Gastroesophageal sphincter (tissue), 4 donors: ENCODE data around the gene TMEM245. TPM values are rescaled to one million over a fixed set of nuclear protein-coding genes. Genes with fewer than 3 reads are reported as not detected.

ENCODE experiments used
- ATAC-seq: fragments of 150-250 bp; one replicate; pipeline ENCODE4 v1.9.1; 2016; ENCODE audit warnings: mild to moderate bottlenecking, moderate library complexity
- H3K27ac ChIP-seq, 4 donors: fragments of 200-600 bp; sonication (generic) in 3 of 4; 1 replicate in 3 of 4; 2 replicates in 1 of 4; pipeline ENCODE4 v1.5.1; 2016 to 2019
- H3K27me3 ChIP-seq: fragments of 200-600 bp; sonication (generic); one replicate; pipeline ENCODE4 v1.5.1; 2019
- H3K36me3 ChIP-seq, 2 donors: fragments of 200-600 bp; sonication (generic); one replicate each; pipeline ENCODE4 v1.5.1; 2019; ENCODE audit warnings: control low read depth in 1 of 2
- H3K4me1 ChIP-seq, 3 donors: fragments of 200-600 bp; sonication (generic); 1 replicate in 2 of 3; 2 replicates in 1 of 3; pipeline ENCODE4 v1.5.1; 2016 to 2019; ENCODE audit warnings: control low read depth in 2 of 3
- H3K4me3 ChIP-seq, 2 donors: fragments of 200-600 bp; sonication (generic); one replicate each; pipeline ENCODE4 v1.5.1; 2019; ENCODE audit warnings: mild to moderate bottlenecking in 1 of 2, moderate library complexity in 1 of 2
- H3K9me3 ChIP-seq, 3 donors: fragments of 200-600 bp; sonication (generic); one replicate each; pipeline ENCODE4 v1.5.1; 2017 to 2019; ENCODE audit warnings: control low read depth in 2 of 3
- EP300 ChIP-seq: sonication (generic); formaldehyde crosslinking; IDR thresholded peaks from one replicate; pipeline ENCODE4 v1.6.1; 2017; ENCODE audit warnings: antibody characterized with exemption, mild to moderate bottlenecking
- POLR2A ChIP-seq, 2 donors: fragments of 450-650 bp; IDR thresholded peaks; one replicate each; pipeline ENCODE4 v1.6.1; 2017; ENCODE audit warnings: antibody characterized with exemption in 2 of 2, mild to moderate bottlenecking in 2 of 2, moderate library complexity in 1 of 2
- POLR2AphosphoS5 ChIP-seq: sonication (generic); formaldehyde crosslinking; IDR thresholded peaks from one replicate; pipeline ENCODE4 v1.6.1; 2017; ENCODE audit warnings: antibody characterized with exemption
- WGBS, 2 donors: methylation state at CpG; one replicate each; pipeline ENCODE4 v1.1.5; 2018; ENCODE audit warnings: low coverage in 1 of 2; 5-methylcytosine and 5-hydroxymethylcytosine counted together
- total RNA-seq, 4 donors: library from RNA; depleted of rRNA; stranded (reverse); fragments of >200 nt; gene quantifications; one replicate each; pipeline ENCODE4 v1.1.0, GENCODE V29; 2016
- TF ChIP-seq, protein P1 (sequence below), 4 experiments: fragments of 200-600 bp in 2 of 4; fragments of 450-650 bp in 2 of 4; sonication (generic) in 1 of 4; IDR thresholded peaks; one replicate each; pipeline ENCODE4 v1.5.1; 2017 to 2019; ENCODE audit warnings: antibody characterized with exemption in 4 of 4, mild to moderate bottlenecking in 2 of 4, moderate library complexity in 2 of 4

Gene TMEM245
- total RNA-seq, 4 donors from 2014 or later = 130 to 180 (median 142) TPM

DNA sequence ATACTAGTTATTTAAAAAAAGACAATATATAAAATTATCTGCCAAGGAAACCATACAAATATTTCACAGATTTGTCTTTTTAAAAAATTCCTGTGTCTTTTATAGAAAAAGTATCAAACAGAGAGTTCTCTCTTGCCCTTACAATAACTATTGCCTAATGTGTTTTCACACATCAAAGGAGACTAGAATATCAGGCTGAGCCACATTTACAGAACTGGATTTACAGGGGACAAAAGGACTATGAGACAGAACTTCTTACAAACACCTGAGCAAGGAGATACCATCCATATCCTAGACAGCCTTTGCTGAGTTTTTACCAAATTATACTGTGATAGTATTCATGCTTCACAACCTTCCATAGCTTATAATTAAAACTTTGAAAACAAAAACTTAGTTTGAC is 34.2 kb downstream of the TMEM245 start:
- Histone ChIP-seq H3K36me3 (peaks cover 0 to 70% of the 10 kb centered on the region in 2 donors), H3K4me3 (no peak overlapping the region), H3K27ac (no peak overlapping the region), H3K4me1 (peaks cover 0 to 12% (median 0%) of the 10 kb centered on the region in 3 donors), H3K9me3 (no peaks in the 10 kb centered on the region), H3K27me3 (no peaks in the 10 kb centered on the region)
- no peak for ATAC-seq
- TF ChIP-seq EP300 = no peak
- no peak for TF ChIP-seq POLR2AphosphoS5
- TF ChIP-seq, protein P1, sequence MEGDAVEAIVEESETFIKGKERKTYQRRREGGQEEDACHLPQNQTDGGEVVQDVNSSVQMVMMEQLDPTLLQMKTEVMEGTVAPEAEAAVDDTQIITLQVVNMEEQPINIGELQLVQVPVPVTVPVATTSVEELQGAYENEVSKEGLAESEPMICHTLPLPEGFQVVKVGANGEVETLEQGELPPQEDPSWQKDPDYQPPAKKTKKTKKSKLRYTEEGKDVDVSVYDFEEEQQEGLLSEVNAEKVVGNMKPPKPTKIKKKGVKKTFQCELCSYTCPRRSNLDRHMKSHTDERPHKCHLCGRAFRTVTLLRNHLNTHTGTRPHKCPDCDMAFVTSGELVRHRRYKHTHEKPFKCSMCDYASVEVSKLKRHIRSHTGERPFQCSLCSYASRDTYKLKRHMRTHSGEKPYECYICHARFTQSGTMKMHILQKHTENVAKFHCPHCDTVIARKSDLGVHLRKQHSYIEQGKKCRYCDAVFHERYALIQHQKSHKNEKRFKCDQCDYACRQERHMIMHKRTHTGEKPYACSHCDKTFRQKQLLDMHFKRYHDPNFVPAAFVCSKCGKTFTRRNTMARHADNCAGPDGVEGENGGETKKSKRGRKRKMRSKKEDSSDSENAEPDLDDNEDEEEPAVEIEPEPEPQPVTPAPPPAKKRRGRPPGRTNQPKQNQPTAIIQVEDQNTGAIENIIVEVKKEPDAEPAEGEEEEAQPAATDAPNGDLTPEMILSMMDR (IDR thresholded peaks at IDR 0.05) = no peak
- no peak for TF ChIP-seq POLR2A (IDR thresholded peaks at IDR 0.05)

GRCh38 chr9:109083813-109084405 is 35.8 kb downstream of the TMEM245 start:
- Histone ChIP-seq H3K9me3 (no peaks in the 10 kb centered on the region), H3K27me3 (no peaks in the 10 kb centered on the region), H3K4me3 (no peak overlapping the region), H3K4me1 (peaks cover 0 to 12% (median 0%) of the 10 kb centered on the region in 3 donors), H3K27ac (no peak overlapping the region), H3K36me3 (peaks cover 0 to 70% of the 10 kb centered on the region in 2 donors)
- 97 to 100% methylated on average over 4 of the region's 4 CpGs for WGBS, 2 donors
- ATAC-seq = no peak
- TF ChIP-seq POLR2AphosphoS5 = no peak
- no peak for TF ChIP-seq POLR2A (IDR thresholded peaks at IDR 0.05)

GRCh38 chr9:109083141-109083540 is 36.6 kb downstream of the TMEM245 start:
- Histone ChIP-seq H3K27me3 (no peaks in the 10 kb centered on the region), H3K4me1 (peaks cover 0 to 19% (median 2%) of the 10 kb centered on the region in 3 donors), H3K9me3 (no peaks in the 10 kb centered on the region), H3K4me3 (no peak overlapping the region), H3K36me3 (peaks cover 0 to 70% of the 10 kb centered on the region in 2 donors), H3K27ac (no peak overlapping the region)
- TF ChIP-seq EP300 = no peak
- TF ChIP-seq POLR2AphosphoS5 = no peak
- no peak for TF ChIP-seq POLR2A (IDR thresholded peaks at IDR 0.05)
- TF ChIP-seq, protein P1 (IDR thresholded peaks at IDR 0.05) = no peak
- ATAC-seq = no peak
- 86 to 88% methylated on average over 6 to 7 of the region's 7 CpGs for WGBS, 2 donors

DNA sequence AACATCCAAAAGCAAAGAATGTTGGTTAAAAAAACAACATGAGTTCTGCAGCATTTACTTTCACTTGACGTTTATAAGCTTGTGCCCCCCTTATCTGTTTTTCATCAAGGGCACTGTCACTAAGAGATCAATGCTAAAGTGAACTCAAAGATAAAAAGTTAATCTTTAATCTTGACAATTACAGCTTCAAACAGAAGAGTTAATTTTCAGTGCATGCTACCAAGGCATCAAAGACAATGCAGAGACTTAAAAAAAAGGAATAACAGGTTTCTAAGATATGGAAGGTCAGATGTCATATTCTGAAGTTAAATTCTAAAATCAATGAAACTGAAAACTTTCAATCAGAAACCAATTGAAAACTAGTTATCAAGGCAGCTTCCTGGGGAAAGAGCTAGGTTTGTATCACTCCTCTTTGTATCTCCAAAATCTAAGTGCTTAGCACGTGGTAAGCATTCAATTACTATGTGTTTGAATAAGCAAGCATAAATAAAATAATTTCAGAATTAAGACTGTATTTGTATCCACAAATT is 37.6 kb downstream of the TMEM245 start:
- WGBS, 2 donors = 49 to 55% methylated on average over 2 of the region's 2 CpGs
- Histone ChIP-seq H3K4me1 (peaks cover 0 to 27% (median 2%) of the 10 kb centered on the region in 3 donors), H3K4me3 (no peak overlapping the region), H3K36me3 (peaks cover 0 to 70% of the 10 kb centered on the region in 2 donors), H3K27ac (no peak overlapping the region), H3K9me3 (no peaks in the 10 kb centered on the region), H3K27me3 (no peaks in the 10 kb centered on the region)
- ATAC-seq = no peak
- TF ChIP-seq EP300 (no peak), POLR2AphosphoS5 (no peak), POLR2A (IDR thresholded peaks at IDR 0.05) (no peak)
- TF ChIP-seq, protein P1 (IDR thresholded peaks at IDR 0.05) = no peak

DNA sequence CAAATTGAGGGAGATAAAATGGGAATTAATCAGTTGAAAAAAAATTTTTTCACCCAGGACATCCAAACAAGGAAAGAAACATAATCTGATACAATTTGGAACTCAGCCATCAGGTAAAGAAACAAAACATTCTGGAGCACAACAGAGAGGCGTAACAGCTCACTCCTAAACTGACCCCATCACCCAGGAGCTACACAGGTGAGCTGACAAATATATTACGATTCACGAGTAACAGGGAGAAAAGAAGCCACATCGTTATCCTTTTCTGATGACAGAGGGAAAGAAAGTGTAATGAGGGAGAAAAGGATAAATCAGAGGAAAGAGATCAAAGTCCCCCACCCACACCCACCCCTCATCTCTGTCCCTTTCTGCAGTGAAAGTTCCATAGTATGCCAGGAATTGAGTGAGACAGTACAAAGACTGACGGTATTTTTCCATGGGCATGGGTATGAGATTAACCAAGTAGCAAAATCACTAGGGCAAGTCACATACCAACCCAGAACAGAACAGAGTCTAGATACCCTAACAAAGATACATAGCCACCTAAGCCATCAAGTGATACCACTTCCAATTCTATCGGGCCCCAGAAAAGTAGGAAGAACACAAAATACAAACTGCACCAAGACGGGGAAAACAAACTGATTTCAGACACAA is 45.4 kb downstream of the TMEM245 start:
- ATAC-seq = no peak

More for the DNA sequence above, 45.4 kb downstream of the TMEM245 start:
- no peaks in the 10 kb centered on the region for H3K9me3 ChIP-seq
- H3K27me3 ChIP-seq = no peaks in the 10 kb centered on the region
- peaks cover 0 to 15% (median 2%) of the 10 kb centered on the region in 3 donors for H3K4me1 ChIP-seq
- no peak overlapping the region for H3K4me3 ChIP-seq
- H3K27ac ChIP-seq = no peak overlapping the region
- WGBS, 2 donors = 82 to 95% methylated on average over 6 to 7 of the region's 7 CpGs
- peaks cover 0 to 78% of the 10 kb centered on the region in 2 donors for H3K36me3 ChIP-seq
- TF ChIP-seq EP300 (no peak), POLR2AphosphoS5 (no peak), POLR2A (IDR thresholded peaks at IDR 0.05) (no peak)
- TF ChIP-seq, protein P1 (IDR thresholded peaks at IDR 0.05) = no peak
